Erythroblast (primary cell): Measurements from ENCODE around the gene HSCB.

Experiments used
- GATA1 ChIP-seq: IDR thresholded peaks from 2 replicates; pipeline ENCODE4 v1.6.1; 2011; ENCODE audit warnings: low read depth, mild to moderate bottlenecking, control low read depth, low read length, moderate library complexity
- POLR2A ChIP-seq: IDR thresholded peaks from 2 replicates; pipeline ENCODE4 v1.6.1; 2011; ENCODE audit warnings: mild to moderate bottlenecking, low read length

DNA sequence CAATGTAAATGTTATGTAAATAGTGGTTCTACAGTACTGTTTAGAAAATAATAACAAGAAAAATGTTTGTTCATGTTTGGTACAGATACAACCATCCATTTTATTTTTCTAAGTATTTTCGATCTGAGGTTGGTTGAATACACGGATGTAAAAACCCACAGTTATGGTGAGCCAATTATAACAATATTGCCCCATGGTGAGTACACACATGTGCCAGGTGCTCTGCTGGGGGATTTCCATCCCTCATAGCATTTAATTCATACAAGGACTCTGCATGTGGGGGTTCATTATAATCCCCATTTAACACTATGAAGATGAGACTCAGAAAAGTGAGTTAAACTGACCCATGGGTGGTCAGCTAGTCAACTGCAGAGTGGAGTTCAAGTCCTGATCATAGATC is 38.9 kb upstream of the HSCB start:
- no peak for TF ChIP-seq POLR2A
- no peak for TF ChIP-seq GATA1
